ENCODE results near the gene CMIP. TPM values are rescaled to one million over a fixed set of nuclear protein-coding genes. Genes with fewer than 3 reads are reported as not detected.

Gene CMIP
- total RNA-seq, 1 experiment from 2014 or later, result 12.7 TPM

GRCh38 chr16:81710044-81710443, 265.4 kb downstream of the CMIP start:
- DNase-seq, result no peak
- Histone ChIP-seq H3K27me3 (ENCODE audit: low read length) (no peaks in the 10 kb centered on the region), H3K4me2 (ENCODE audit: low read depth, low read length, poor library complexity, severe bottlenecking) (no peak overlapping the region), H3K9me3 (ENCODE audit: low read length) (no peaks in the 10 kb centered on the region), H3K79me2 (ENCODE audit: low read length) (no peaks in the 10 kb centered on the region), H3K4me1 (ENCODE audit: low read length) (peaks cover 6% of the 10 kb centered on the region), H2AFZ (ENCODE audit: low read length) (no peak overlapping the region), H3K27ac (ENCODE audit: low read length) (no peak overlapping the region), H3K9ac (ENCODE audit: low read length) (no peak overlapping the region), H3K36me3 (ENCODE audit: insufficient read depth, low read length) (no peaks in the 10 kb centered on the region), H4K20me1 (ENCODE audit: insufficient read depth, low read depth, low read length) (0 out of 2 replicates have a peak, but pooled peaks cover 5% of the 10 kb centered on the region), H3K4me3 (ENCODE audit: low read length) (no peak overlapping the region), H3K9me2 (replicated peaks; ENCODE audit: insufficient read depth, low read length) (no peaks in the 10 kb centered on the region)

DNA sequence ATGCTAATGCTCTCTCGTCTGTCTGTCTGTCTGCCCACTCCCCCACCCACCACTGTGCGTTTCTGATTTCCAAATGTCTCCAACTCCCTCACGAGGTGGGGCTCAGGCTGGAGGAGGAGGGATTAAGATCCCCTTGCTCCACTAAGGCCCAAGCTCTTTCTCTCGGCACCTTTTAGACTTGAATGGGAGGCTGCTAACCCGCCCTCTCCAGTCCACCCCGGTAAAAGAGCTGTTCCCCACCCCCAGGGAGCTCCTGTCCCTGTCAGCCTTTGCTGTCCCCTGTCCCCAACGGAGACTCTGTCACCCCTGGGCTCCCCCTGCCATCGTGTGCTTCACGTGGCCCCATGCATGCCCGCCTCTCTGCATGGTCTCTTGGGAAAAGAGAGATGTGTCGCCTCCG, 266.0 kb downstream of the CMIP start:
- DNase-seq, result no peak
- Histone ChIP-seq H3K27ac (ENCODE audit: low read length) (no peak overlapping the region), H3K9me3 (ENCODE audit: low read length) (no peaks in the 10 kb centered on the region), H3K4me3 (ENCODE audit: low read length) (no peak overlapping the region), H3K27me3 (ENCODE audit: low read length) (no peaks in the 10 kb centered on the region), H3K79me2 (ENCODE audit: low read length) (no peaks in the 10 kb centered on the region), H2AFZ (ENCODE audit: low read length) (no peak overlapping the region), H3K4me2 (ENCODE audit: low read depth, low read length, poor library complexity, severe bottlenecking) (no peak overlapping the region), H3K9me2 (replicated peaks; ENCODE audit: insufficient read depth, low read length) (no peaks in the 10 kb centered on the region), H3K9ac (ENCODE audit: low read length) (no peak overlapping the region), H4K20me1 (ENCODE audit: insufficient read depth, low read depth, low read length) (0 out of 2 replicates have a peak, but pooled peaks cover 5% of the 10 kb centered on the region), H3K4me1 (ENCODE audit: low read length) (peaks cover 12% of the 10 kb centered on the region), H3K36me3 (ENCODE audit: insufficient read depth, low read length) (no peaks in the 10 kb centered on the region)

- H3K36me3 ChIP-seq (ENCODE audit: insufficient read depth, low read length), result no peaks in the 10 kb centered on the region
- 0 out of 2 replicates have a peak, but pooled peaks cover 5% of the 10 kb centered on the region for H4K20me1 ChIP-seq (ENCODE audit: insufficient read depth, low read depth, low read length)
- H3K4me1 ChIP-seq (ENCODE audit: low read length), result peaks cover 21% of the 10 kb centered on the region
- no peak overlapping the region for H2AFZ ChIP-seq (ENCODE audit: low read length)
- DNase-seq, result no peak
- H3K9me3 ChIP-seq (ENCODE audit: low read length), result no peaks in the 10 kb centered on the region
- no peaks in the 10 kb centered on the region for H3K9me2 ChIP-seq (replicated peaks; ENCODE audit: insufficient read depth, low read length)
- no peaks in the 10 kb centered on the region for H3K79me2 ChIP-seq (ENCODE audit: low read length)
- no peak overlapping the region for H3K27ac ChIP-seq (ENCODE audit: low read length)
- H3K9ac ChIP-seq (ENCODE audit: low read length), result no peak overlapping the region
- H3K4me3 ChIP-seq (ENCODE audit: low read length), result no peak overlapping the region
- no peaks in the 10 kb centered on the region for H3K27me3 ChIP-seq (ENCODE audit: low read length)
- no peak overlapping the region for H3K4me2 ChIP-seq (ENCODE audit: low read depth, low read length, poor library complexity, severe bottlenecking)
Measured at GRCh38 chr16:81711657-81712319, 267.2 kb downstream of the CMIP start.

DNA sequence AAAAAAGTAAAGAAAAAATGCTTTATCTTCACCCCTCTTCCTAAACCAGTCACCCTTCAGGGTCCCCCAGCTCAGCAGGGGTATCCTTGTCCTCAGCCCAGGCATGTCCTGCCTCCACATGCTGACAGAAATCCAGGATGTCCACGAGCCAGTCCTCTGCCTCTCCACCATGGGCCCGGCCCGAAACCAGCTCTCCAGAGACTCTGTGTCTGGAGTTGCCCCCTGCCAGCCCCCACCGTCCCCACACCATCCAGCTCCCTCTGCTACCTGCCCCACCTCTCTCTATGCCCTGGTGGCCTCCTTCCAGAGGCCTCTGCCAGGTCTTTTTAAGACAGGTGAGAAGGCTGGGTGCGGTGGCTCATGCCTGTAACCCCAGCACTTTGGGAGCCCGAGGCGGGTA, 268.1 kb downstream of the CMIP start:
- Histone ChIP-seq H3K9me3 (ENCODE audit: low read length) (no peaks in the 10 kb centered on the region), H3K9me2 (replicated peaks; ENCODE audit: insufficient read depth, low read length) (no peaks in the 10 kb centered on the region), H3K4me2 (ENCODE audit: low read depth, low read length, poor library complexity, severe bottlenecking) (no peak overlapping the region), H3K79me2 (ENCODE audit: low read length) (no peaks in the 10 kb centered on the region), H3K4me1 (ENCODE audit: low read length) (peaks cover 21% of the 10 kb centered on the region), H3K36me3 (ENCODE audit: insufficient read depth, low read length) (no peaks in the 10 kb centered on the region), H3K9ac (ENCODE audit: low read length) (no peak overlapping the region), H3K4me3 (ENCODE audit: low read length) (no peak overlapping the region), H3K27me3 (ENCODE audit: low read length) (no peaks in the 10 kb centered on the region), H2AFZ (ENCODE audit: low read length) (no peak overlapping the region), H4K20me1 (ENCODE audit: insufficient read depth, low read depth, low read length) (0 out of 2 replicates have a peak, but pooled peaks cover 5% of the 10 kb centered on the region), H3K27ac (ENCODE audit: low read length) (no peak overlapping the region)
- DNase-seq, result no peak

- Histone ChIP-seq H3K36me3 (ENCODE audit: insufficient read depth, low read length) (no peaks in the 10 kb centered on the region), H3K9me3 (ENCODE audit: low read length) (no peaks in the 10 kb centered on the region), H3K4me3 (ENCODE audit: low read length) (no peak overlapping the region), H3K27me3 (ENCODE audit: low read length) (no peaks in the 10 kb centered on the region), H3K4me1 (ENCODE audit: low read length) (peaks cover 21% of the 10 kb centered on the region), H3K9ac (ENCODE audit: low read length) (no peak overlapping the region), H3K9me2 (replicated peaks; ENCODE audit: insufficient read depth, low read length) (no peaks in the 10 kb centered on the region), H3K27ac (ENCODE audit: low read length) (no peak overlapping the region), H4K20me1 (ENCODE audit: insufficient read depth, low read depth, low read length) (0 out of 2 replicates have a peak, but pooled peaks cover 5% of the 10 kb centered on the region), H2AFZ (ENCODE audit: low read length) (no peak overlapping the region), H3K79me2 (ENCODE audit: low read length) (no peaks in the 10 kb centered on the region), H3K4me2 (ENCODE audit: low read depth, low read length, poor library complexity, severe bottlenecking) (no peak overlapping the region)
- no peak for DNase-seq
Measured at GRCh38 chr16:81713295-81713772, 268.7 kb downstream of the CMIP start.

GRCh38 chr16:81713796-81714195, 269.2 kb downstream of the CMIP start:
- no peak overlapping the region for H3K4me2 ChIP-seq (ENCODE audit: low read depth, low read length, poor library complexity, severe bottlenecking)
- H3K4me1 ChIP-seq (ENCODE audit: low read length), result peaks cover 21% of the 10 kb centered on the region
- no peaks in the 10 kb centered on the region for H3K27me3 ChIP-seq (ENCODE audit: low read length)
- H2AFZ ChIP-seq (ENCODE audit: low read length), result no peak overlapping the region
- no peak for DNase-seq
- H3K36me3 ChIP-seq (ENCODE audit: insufficient read depth, low read length), result no peaks in the 10 kb centered on the region
- H4K20me1 ChIP-seq (ENCODE audit: insufficient read depth, low read depth, low read length), result 0 out of 2 replicates have a peak, but pooled peaks cover 1% of the 10 kb centered on the region
- H3K79me2 ChIP-seq (ENCODE audit: low read length), result no peaks in the 10 kb centered on the region
- no peak overlapping the region for H3K27ac ChIP-seq (ENCODE audit: low read length)
- H3K9me2 ChIP-seq (replicated peaks; ENCODE audit: insufficient read depth, low read length), result no peaks in the 10 kb centered on the region
- H3K9ac ChIP-seq (ENCODE audit: low read length), result no peak overlapping the region
- H3K4me3 ChIP-seq (ENCODE audit: low read length), result no peak overlapping the region
- no peaks in the 10 kb centered on the region for H3K9me3 ChIP-seq (ENCODE audit: low read length)

DNA sequence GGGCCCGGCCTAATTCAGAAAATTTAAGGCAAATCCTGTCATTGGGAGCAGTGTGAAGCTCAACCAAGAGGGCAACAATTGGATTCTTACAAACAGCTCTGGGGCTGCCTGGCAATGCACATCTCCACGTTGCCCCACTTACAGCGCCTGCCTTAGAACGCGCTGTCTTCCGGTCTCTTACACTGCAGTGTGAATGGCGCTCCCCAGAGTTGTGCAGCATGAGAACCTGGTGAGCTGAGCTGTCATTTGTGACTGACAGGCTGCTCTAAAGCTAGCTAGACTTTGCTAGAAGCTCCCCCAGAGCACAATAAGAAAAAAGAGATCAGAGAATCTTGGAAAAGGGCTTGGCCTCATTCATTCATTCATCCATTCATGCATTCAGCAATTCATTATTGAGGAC, 270.0 kb downstream of the CMIP start:
- H3K4me3 ChIP-seq (ENCODE audit: low read length), result no peak overlapping the region
- no peaks in the 10 kb centered on the region for H3K36me3 ChIP-seq (ENCODE audit: insufficient read depth, low read length)
- H4K20me1 ChIP-seq (ENCODE audit: insufficient read depth, low read depth, low read length), result no peaks in the 10 kb centered on the region
- H3K27me3 ChIP-seq (ENCODE audit: low read length), result no peaks in the 10 kb centered on the region
- H3K9me2 ChIP-seq (replicated peaks; ENCODE audit: insufficient read depth, low read length), result no peaks in the 10 kb centered on the region
- peaks cover 21% of the 10 kb centered on the region for H3K4me1 ChIP-seq (ENCODE audit: low read length)
- no peak overlapping the region for H2AFZ ChIP-seq (ENCODE audit: low read length)
- no peak overlapping the region for H3K9ac ChIP-seq (ENCODE audit: low read length)
- no peaks in the 10 kb centered on the region for H3K9me3 ChIP-seq (ENCODE audit: low read length)
- no peak overlapping the region for H3K27ac ChIP-seq (ENCODE audit: low read length)
- no peak for DNase-seq
- H3K4me2 ChIP-seq (ENCODE audit: low read depth, low read length, poor library complexity, severe bottlenecking), result peak overlapping the region; percentile 13
- no peaks in the 10 kb centered on the region for H3K79me2 ChIP-seq (ENCODE audit: low read length)

GRCh38 chr16:81715358-81716196, 271.0 kb downstream of the CMIP start:
- H3K4me1 ChIP-seq (ENCODE audit: low read length), result peaks cover 21% of the 10 kb centered on the region

More at GRCh38 chr16:81715358-81716196, 271.0 kb downstream of the CMIP start:
- Histone ChIP-seq H2AFZ (ENCODE audit: low read length) (no peak overlapping the region), H3K4me2 (ENCODE audit: low read depth, low read length, poor library complexity, severe bottlenecking) (no peak overlapping the region), H4K20me1 (ENCODE audit: insufficient read depth, low read depth, low read length) (no peaks in the 10 kb centered on the region), H3K27me3 (ENCODE audit: low read length) (no peaks in the 10 kb centered on the region), H3K9ac (ENCODE audit: low read length) (no peak overlapping the region), H3K27ac (ENCODE audit: low read length) (no peak overlapping the region), H3K79me2 (ENCODE audit: low read length) (no peaks in the 10 kb centered on the region), H3K9me3 (ENCODE audit: low read length) (no peaks in the 10 kb centered on the region), H3K4me3 (ENCODE audit: low read length) (no peak overlapping the region), H3K9me2 (replicated peaks; ENCODE audit: insufficient read depth, low read length) (no peaks in the 10 kb centered on the region), H3K36me3 (ENCODE audit: insufficient read depth, low read length) (no peaks in the 10 kb centered on the region)
- DNase-seq, result peak; percentile 53
